Measurements from ENCODE around the gene PPT2.

DNA sequence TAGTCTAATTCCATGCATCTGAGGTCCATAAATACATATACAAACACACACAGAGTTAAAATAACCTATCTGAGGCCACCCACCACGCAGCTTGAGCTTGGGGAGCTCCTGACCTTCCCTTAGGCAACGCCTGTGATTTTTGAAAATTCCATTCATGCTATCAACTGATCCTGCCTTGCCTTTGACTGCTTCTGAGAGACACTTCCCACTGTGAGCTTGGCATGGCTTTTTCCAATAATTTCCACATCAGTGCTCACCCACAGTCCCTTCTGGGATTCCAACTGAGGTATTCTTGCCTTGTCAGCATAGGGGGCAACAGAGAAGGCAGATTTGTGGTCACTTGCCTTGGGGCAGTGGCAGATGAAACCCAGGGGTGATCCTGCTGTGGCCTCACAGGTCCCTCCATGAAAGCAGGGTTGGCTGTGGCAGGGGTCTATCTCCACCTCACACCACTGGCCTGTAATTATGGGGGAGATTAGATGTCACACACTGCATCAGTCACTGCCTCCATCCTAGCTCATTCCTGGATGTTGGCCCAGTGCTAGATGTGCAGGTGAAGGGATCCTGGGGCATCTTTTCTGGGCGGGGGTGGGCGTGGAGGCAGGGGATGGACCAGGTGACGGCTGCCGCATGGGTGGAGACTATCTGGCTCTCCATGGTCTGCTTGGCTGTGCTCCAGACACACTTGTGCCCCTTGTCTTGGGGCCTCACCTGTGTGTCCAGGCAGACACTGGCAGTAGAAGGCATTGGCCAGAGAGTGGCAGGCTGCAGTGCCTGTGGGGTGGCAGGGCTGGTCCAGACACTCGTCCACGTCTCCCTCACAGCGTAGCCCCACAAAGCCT, 49.7 kb downstream of the PPT2 start:
- TF ChIP-seq, protein P1, sequence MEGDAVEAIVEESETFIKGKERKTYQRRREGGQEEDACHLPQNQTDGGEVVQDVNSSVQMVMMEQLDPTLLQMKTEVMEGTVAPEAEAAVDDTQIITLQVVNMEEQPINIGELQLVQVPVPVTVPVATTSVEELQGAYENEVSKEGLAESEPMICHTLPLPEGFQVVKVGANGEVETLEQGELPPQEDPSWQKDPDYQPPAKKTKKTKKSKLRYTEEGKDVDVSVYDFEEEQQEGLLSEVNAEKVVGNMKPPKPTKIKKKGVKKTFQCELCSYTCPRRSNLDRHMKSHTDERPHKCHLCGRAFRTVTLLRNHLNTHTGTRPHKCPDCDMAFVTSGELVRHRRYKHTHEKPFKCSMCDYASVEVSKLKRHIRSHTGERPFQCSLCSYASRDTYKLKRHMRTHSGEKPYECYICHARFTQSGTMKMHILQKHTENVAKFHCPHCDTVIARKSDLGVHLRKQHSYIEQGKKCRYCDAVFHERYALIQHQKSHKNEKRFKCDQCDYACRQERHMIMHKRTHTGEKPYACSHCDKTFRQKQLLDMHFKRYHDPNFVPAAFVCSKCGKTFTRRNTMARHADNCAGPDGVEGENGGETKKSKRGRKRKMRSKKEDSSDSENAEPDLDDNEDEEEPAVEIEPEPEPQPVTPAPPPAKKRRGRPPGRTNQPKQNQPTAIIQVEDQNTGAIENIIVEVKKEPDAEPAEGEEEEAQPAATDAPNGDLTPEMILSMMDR (conservative IDR thresholded peaks at IDR 0.05), result no peak
- no peak for TF ChIP-seq EZH2 (IDR thresholded peaks at IDR 0.05; ENCODE audit: low read depth)

Measured in PC-9 (cell line).